GM12878 (cell line): ENCODE measurements around the gene PCSK5.

Experiments
- EZH2 ChIP-seq: IDR thresholded peaks from 2 replicates; pipeline ENCODE4 v1.6.1; 2012; ENCODE audit warnings: low read depth, mild to moderate bottlenecking, control low read depth, inconsistent platforms, low read length, borderline replicate concordance; ENCODE audit not compliant: control insufficient read depth
- TAF1 ChIP-seq: IDR thresholded peaks from 2 replicates; pipeline ENCODE4 v1.6.1; 2011; ENCODE audit warnings: mild to moderate bottlenecking, low read depth, low read length, borderline replicate concordance
- TF ChIP-seq, protein P1 (sequence below), 3 experiments: IDR thresholded peaks in 2 of 3; conservative IDR thresholded peaks in 1 of 3; 2 replicates each; pipeline ENCODE4 v1.5.1; 2011; ENCODE audit warnings: low read depth in 3 of 3, low read length in 3 of 3, mild to moderate bottlenecking in 3 of 3, control low read depth in 2 of 3, moderate library complexity in 2 of 3, inconsistent platforms in 1 of 3, mixed read lengths in 1 of 3; ENCODE audit not compliant: control insufficient read depth in 2 of 3, insufficient read depth in 1 of 3; ENCODE audit errors: extremely low read depth in 1 of 3

DNA sequence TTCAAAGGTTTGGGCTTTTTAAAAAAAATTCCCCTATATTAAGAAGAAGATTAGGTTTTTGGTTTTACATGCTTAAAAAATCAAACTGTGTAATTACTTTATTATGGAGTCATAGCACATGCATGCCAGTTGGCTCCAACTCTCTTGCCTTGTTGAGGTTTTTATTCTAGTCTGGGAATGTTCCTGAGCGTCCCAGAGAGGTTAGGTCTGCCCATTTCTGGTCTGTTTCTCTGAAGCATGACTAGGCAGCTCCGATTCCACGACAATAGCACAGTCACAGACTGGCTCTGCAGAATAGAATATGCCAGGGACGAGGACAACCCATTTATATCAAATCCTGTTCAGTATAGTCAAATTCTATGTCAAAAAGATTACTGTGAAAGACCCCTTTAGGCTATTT is 217.0 kb downstream of the PCSK5 start:
- TF ChIP-seq EZH2: no peak
- TF ChIP-seq, protein P1, sequence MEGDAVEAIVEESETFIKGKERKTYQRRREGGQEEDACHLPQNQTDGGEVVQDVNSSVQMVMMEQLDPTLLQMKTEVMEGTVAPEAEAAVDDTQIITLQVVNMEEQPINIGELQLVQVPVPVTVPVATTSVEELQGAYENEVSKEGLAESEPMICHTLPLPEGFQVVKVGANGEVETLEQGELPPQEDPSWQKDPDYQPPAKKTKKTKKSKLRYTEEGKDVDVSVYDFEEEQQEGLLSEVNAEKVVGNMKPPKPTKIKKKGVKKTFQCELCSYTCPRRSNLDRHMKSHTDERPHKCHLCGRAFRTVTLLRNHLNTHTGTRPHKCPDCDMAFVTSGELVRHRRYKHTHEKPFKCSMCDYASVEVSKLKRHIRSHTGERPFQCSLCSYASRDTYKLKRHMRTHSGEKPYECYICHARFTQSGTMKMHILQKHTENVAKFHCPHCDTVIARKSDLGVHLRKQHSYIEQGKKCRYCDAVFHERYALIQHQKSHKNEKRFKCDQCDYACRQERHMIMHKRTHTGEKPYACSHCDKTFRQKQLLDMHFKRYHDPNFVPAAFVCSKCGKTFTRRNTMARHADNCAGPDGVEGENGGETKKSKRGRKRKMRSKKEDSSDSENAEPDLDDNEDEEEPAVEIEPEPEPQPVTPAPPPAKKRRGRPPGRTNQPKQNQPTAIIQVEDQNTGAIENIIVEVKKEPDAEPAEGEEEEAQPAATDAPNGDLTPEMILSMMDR (IDR thresholded peaks at IDR 0.05 in 2 of 3, conservative IDR thresholded peaks at IDR 0.05 in 1 of 3; ENCODE audit: control insufficient read depth in 2 of 3, extremely low read depth in 1 of 3, insufficient read depth in 1 of 3, low read depth in 3 of 3, low read length in 3 of 3): no peak
- TF ChIP-seq TAF1: no peak
